Measurements from ENCODE around the gene C2CD2. TPM values are rescaled to one million over a fixed set of nuclear protein-coding genes. Genes with fewer than 3 reads are reported as not detected.
A peak's percentile ranks its signal among the peaks of the same experiment; 100 is the strongest.

Gene C2CD2
- total and polyA plus RNA-seq, 2 of the 4 experiments (the other 2 are of a cell fraction), result 15.6 to 25.3 TPM

DNA sequence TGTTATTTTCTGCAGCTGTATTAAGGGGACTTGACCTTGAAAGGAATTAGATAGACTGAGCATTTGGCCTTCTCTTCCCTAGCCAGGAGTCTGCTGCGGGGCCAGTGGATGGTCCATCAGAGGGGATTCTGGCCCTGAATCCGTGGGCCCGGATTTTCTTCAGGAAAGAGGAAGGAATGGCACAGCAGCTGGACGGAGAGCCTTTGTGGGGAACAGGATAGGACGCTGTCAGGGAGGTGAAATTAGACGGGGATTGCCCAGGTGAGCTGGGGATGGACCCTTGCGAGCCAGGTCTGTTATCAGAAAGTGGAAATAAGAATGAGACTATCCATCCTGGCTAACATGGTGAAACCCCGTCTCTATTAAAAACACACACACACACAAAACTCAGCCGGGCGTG is 1.7 kb upstream of the C2CD2 start:
- DNase-seq (no peak), ATAC-seq (ENCODE audit: low read depth) (no peak)
- no peaks in the 10 kb centered on the region for H3K9me3 ChIP-seq (ENCODE audit: control insufficient read depth, insufficient read depth, low read length)
- H3K9ac ChIP-seq (ENCODE audit: low read depth, low read length), result no peak overlapping the region
- no peak overlapping the region for H3K4me3 ChIP-seq (ENCODE audit: insufficient read depth, low read depth, low read length)
- in situ Hi-C loops (cut with MboI; ENCODE audit: low sequenced_read_pairs) (no loop called here), intact Hi-C loops (cut with micrococcal nuclease) (loop anchor here (5.0 kb wide), 1 partner anchor 162 kb away; no protein-coding TSS in a partner anchor), dilution Hi-C loops (cut with HindIII; ENCODE audit: low sequenced_read_pairs, unreplicated experiment) (no loop called here)
- H4K91ac ChIP-seq (ENCODE audit: insufficient read depth, low read depth, low read length), result peak overlapping the region; percentile 29
- no peak overlapping the region for H3K56ac ChIP-seq (ENCODE audit: extremely low read depth, insufficient read depth, low read length)
- H3K36me3 ChIP-seq (ENCODE audit: control insufficient read depth, insufficient read depth, low read length), result peaks cover 2% of the 10 kb centered on the region; the same call in 1 of the 2 replicates
- peak overlapping the region; percentile 84 for H2AK5ac ChIP-seq (ENCODE audit: low read depth, low read length)
- peaks cover 38% of the 10 kb centered on the region for H3K9me1 ChIP-seq (ENCODE audit: insufficient read depth, low read length)
- H3K79me1 ChIP-seq (ENCODE audit: low read depth in 1 of 2, low read length in 2 of 2), result peaks cover 24 to 44% of the 10 kb centered on the region in 2 experiments
- peak overlapping the region; percentile 7 for H2BK5ac ChIP-seq (ENCODE audit: low read depth, low read length, poor library complexity, severe bottlenecking)
- WGBS, 2 experiments (ENCODE audit: extremely low coverage in 2 of 2, insufficient read length in 1 of 2), result 87% methylated on average over 4 of the region's 10 CpGs; no CpG with 5 or more reads in 1 of the 2 experiments
- ChIA-PET CTCF (no interaction called here), POLR2A (ENCODE audit: unreplicated experiment) (no interaction called here)
- no peak overlapping the region for H3K4me2 ChIP-seq (ENCODE audit: low read depth, low read length)
- no peak overlapping the region for H2AK9ac ChIP-seq (replicated peaks; ENCODE audit: low read depth, low read length, poor library complexity)
- BruUV-seq (replicated peaks), result no TSS peak
- H2AFZ ChIP-seq (replicated peaks; ENCODE audit: low read length, poor library complexity), result no peak overlapping the region
- no peak overlapping the region; a peak in 1 of 4 replicates for H4K8ac ChIP-seq (ENCODE audit: low read depth in 2 of 2, low read length in 2 of 2)
- no peak overlapping the region; the same call in 2 of the 3 replicates for H2BK15ac ChIP-seq (ENCODE audit: low read depth, low read length)
- peak overlapping the region; percentile 96; the same call in 1 of the 2 replicates for H3K4ac ChIP-seq (ENCODE audit: low read depth, low read length)
- peaks cover 26% of the 10 kb centered on the region for H3K4me1 ChIP-seq (ENCODE audit: control insufficient read depth, insufficient read depth, low read length)
- H2BK20ac ChIP-seq (ENCODE audit: low read depth, low read length), result no peak overlapping the region
- H4K5ac ChIP-seq (ENCODE audit: low read depth, low read length), result no peak overlapping the region
- H3K27me3 ChIP-seq (ENCODE audit: control insufficient read depth, insufficient read depth, low read length), result no peaks in the 10 kb centered on the region
- H3K23ac ChIP-seq (ENCODE audit: low read depth, low read length), result no peak overlapping the region
- no peak overlapping the region for H3K14ac ChIP-seq (replicated peaks; ENCODE audit: low read depth, low read length)
- H2BK120ac ChIP-seq (ENCODE audit: low read depth, low read length), result peak overlapping the region; percentile 60
- no peak overlapping the region for H3K27ac ChIP-seq (ENCODE audit: insufficient read depth, low read length)
- TF ChIP-seq CEBPB (IDR thresholded peaks at IDR 0.05; ENCODE audit: low read depth, low read length), result no peak
- no peak overlapping the region for H3K18ac ChIP-seq (ENCODE audit: low read depth, low read length)
- H4K20me1 ChIP-seq (ENCODE audit: insufficient read depth, low read length), result peaks cover 16% of the 10 kb centered on the region; the same call in 1 of the 2 replicates
